Central memory CD8-positive, alpha-beta T cell (primary cell): ENCODE data around the gene NPW.
"Not testable (repeated sequence)": the region's sequence is repeated elsewhere in the genome, so short reads cannot be mapped to it uniquely, and the experiment has no call there.

Experiments
- ATAC-seq: fragments of 150-1000 bp; cut with Tn5 transposase; replicated peaks from 2 replicates; pipeline ENCODE4 v1.10.0; 2022; ENCODE audit warnings: mild to moderate bottlenecking, moderate FRiP score, moderate number of reproducible peaks; ENCODE audit not compliant: poor library complexity, severe bottlenecking; ENCODE audit errors: extremely low read depth
- DNase-seq, 2 donors: peaks; one replicate each; pipeline ENCODE4 v3.0.0; 2021; ENCODE audit warnings: low spot score in 2 of 2
- H3K27ac Mint-ChIP-seq: one replicate; pipeline ENCODE4 v1.8.0; 2022; ENCODE audit warnings: low read depth, mild to moderate bottlenecking, moderate library complexity, mixed read lengths
- H3K27me3 Mint-ChIP-seq: one replicate; pipeline ENCODE4 v1.8.0; 2022; ENCODE audit warnings: mixed read lengths
- H3K36me3 Mint-ChIP-seq: one replicate; pipeline ENCODE4 v1.8.0; 2022; ENCODE audit warnings: mild to moderate bottlenecking, moderate library complexity, mixed read lengths; ENCODE audit not compliant: insufficient read depth
- H3K4me1 Mint-ChIP-seq: one replicate; pipeline ENCODE4 v1.8.0; 2022; ENCODE audit warnings: mixed read lengths
- H3K4me3 Mint-ChIP-seq: one replicate; pipeline ENCODE4 v1.8.0; 2022; ENCODE audit warnings: mild to moderate bottlenecking, moderate library complexity, mixed read lengths
- H3K9me3 Mint-ChIP-seq: one replicate; pipeline ENCODE4 v1.8.0; 2022; ENCODE audit warnings: mixed read lengths

NPW gene

DNA sequence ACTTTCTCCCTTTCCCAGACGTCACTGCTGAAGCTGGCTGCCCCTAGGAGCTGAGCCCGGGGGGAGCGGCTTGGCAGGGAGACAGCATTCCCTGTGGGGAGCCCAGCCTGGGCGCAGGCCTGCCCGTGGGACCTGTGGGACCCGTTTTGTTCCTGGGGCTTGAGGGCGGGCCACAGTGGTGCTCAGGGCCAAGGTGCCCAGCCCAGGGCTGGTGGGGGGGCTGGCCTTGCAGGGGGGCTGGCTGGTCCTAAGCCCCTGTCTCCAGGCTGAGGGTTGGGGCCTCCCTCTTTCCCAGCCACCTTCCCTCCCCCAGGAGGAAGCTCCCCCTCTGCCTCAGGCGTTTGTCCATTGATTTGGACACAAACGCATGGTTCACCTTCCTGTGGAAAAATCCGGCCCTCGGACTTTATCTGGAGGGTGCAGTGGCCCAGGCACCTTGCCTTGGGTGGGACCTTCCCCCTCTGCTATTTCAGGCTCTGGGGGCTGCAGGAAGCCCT is 11.5 kb downstream of the NPW start:
- H3K36me3 Mint-ChIP-seq, result no peaks in the 10 kb centered on the region
- H3K4me1 Mint-ChIP-seq, result no peaks in the 10 kb centered on the region
- H3K9me3 Mint-ChIP-seq, result no peaks in the 10 kb centered on the region
- no peak overlapping the region for H3K4me3 Mint-ChIP-seq
- DNase-seq (no peak), ATAC-seq (no peak)
- H3K27me3 Mint-ChIP-seq, result no peaks in the 10 kb centered on the region
- H3K27ac Mint-ChIP-seq, result no peak overlapping the region

DNA sequence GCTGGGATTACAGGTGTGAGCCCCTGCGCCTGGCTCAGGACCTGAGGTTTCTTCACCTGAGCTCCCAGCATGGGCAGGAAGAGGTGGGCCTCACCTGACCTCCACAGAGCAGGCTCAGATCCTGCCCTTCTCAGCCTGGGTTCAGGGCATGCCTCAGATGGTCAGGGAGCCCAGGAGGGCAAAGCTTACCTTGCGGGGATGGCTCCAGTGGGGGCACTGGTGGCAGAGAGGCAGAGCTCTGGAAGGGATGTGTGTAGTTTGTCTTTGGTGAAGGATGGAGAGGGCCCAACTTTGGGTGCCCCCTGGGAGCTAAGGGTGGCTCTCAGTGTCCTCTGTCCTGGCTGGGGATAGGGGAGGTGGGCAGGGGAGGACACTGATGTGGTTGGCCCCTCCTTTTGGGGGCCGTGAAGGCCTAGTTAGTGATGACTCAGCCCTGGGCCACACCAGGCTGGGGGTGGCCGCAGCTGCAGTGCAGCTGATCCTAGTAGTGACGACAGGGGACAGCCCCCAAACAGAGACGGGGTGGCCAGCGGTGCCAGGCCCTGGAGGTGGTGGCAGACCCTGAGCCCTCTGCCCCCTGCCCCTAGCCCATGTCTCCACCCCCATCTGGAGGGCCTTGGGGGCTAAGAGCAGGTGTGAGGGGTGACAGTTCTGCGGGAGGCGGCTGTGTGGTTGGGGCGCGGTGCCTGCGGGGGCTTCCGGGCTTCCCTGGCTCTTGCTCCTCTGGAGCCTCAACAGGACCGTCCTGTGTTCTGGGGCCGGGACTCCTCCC is 12.9 kb downstream of the NPW start:
- no peak overlapping the region for H3K27ac Mint-ChIP-seq
- H3K27me3 Mint-ChIP-seq, result no peaks in the 10 kb centered on the region
- H3K9me3 Mint-ChIP-seq, result no peaks in the 10 kb centered on the region
- ATAC-seq (no peak), DNase-seq (no peak)
- no peak overlapping the region for H3K4me3 Mint-ChIP-seq
- H3K36me3 Mint-ChIP-seq, result no peaks in the 10 kb centered on the region
- no peaks in the 10 kb centered on the region for H3K4me1 Mint-ChIP-seq

DNA sequence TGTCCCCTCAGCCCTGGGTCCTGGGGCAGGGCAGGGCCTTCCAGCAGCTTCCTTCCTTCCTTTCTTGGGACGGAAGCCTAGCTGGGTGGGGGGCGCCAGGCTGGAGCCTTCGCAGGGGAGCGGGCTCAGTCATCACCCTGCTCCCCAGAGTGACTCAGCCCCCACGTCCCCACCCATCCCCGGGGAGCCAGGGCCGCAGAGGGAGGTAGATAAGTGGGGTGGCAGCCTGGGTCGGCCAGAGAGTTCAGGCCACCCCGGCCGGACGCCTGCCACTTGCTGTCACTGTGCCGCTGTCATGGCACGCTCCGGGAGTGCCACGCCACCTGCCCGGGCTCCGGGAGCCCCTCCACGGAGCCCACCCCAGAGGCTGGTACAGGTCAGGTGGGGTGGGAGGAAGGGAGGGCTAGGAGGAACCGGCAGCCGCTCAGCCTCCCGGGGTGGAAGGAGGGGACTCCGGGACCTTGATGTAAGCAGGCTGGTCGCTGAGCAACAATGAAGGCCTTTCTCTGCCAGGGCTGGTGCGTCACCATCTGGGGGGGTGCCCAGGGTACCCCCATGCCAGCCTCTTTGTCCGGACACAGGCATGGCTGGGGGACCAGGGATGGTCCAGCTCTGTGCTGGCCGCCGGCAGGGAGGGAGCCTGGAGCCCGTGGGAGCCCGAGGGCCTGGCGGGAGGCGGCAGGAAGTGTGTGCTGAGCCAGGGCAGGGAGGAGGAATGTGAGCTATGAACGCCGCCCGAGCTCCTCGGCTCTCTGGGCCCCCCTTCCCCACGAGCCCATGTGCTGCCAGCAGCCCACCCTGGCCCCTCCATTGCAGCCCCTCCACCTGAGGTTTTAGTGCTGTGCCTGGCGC is 13.7 kb downstream of the NPW start:
- no peak for ATAC-seq
- H3K36me3 Mint-ChIP-seq, result no peaks in the 10 kb centered on the region
- H3K4me1 Mint-ChIP-seq, result no peaks in the 10 kb centered on the region

DNA sequence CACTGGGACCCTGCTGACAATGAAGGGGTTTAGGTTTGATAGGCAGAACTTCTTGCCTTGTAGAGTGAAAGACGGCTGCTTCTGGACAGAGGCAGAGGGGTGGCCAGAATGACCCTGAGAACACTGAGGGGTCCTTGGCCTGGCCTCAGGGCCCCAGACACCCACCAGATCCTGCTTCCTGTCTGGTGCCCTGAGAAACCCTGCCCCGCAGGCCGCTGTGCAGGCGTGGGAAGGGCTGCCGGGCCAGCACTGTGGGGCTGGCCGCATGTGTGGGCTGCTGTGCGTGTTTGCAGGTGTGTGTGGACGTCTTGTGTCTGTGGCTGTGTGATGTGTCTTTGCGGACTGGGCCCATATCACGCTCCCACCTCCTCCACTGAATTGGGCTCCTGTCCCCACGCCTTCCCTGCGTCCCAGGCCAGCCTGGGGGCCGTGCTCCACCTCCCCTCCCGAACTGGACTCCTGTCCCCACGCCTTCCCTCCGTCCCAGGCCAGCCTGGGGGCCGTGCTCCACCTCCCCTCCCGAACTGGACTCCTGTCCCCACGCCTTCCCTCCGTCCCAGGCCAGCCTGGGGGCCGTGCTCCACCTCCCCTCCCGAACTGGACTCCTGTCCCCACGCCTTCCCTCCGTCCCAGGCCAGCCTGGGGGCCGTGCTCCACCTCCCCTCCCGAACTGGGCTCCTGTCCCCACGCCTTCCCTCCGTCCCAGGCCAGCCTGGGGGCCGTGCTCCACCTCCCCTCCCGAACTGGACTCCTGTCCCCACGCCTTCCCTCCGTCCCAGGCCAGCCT is 14.5 kb downstream of the NPW start:
- H3K27ac Mint-ChIP-seq, H3K9me3 Mint-ChIP-seq, ATAC-seq, H3K27me3 Mint-ChIP-seq, DNase-seq, H3K36me3 Mint-ChIP-seq, H3K4me1 Mint-ChIP-seq, H3K4me3 Mint-ChIP-seq: not testable (repeated sequence)

More for the DNA sequence above, 13.7 kb downstream of the NPW start:
- H3K9me3 Mint-ChIP-seq, result no peaks in the 10 kb centered on the region
- DNase-seq, result no peak
- no peak overlapping the region for H3K4me3 Mint-ChIP-seq
- no peak overlapping the region for H3K27ac Mint-ChIP-seq
- no peaks in the 10 kb centered on the region for H3K27me3 Mint-ChIP-seq

DNA sequence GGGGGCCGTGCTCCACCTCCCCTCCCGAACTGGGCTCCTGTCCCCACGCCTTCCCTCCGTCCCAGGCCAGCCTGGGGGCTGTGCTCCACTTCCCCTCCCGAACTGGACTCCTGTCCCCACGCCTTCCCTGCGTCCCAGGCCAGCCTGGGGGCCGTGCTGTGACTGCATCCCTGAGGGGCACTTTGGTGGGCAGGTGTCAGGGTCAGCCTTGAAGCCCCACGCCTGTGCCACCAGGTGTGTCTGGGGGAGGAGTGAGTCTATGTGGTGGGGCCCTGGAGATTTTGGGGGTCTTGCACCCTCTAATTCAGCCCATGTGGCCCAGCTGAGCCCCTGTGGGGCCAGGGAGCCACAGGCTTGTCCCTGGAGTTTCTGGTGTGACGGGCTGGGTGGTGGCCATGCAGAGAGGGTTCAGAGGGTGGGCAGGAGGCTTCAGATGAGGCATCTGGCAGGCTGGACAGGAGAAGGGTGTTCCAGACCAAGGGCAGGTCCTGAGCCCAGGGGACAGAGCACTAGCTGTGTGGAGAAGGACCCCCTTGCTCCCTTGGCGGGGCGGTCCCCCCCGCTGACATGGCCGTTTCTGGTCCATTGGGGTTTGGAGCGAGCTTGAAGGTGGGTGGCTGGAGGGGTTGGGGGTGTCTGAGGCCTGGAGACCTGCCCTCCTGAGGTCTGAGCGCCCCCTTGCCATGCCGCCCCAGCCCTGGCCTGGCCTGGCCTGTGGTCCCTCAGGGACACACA is 15.3 kb downstream of the NPW start:
- Mint-ChIP-seq H3K4me3 (no peak overlapping the region), H3K36me3 (no peaks in the 10 kb centered on the region), H3K27me3 (no peaks in the 10 kb centered on the region), H3K4me1 (no peaks in the 10 kb centered on the region), H3K9me3 (no peaks in the 10 kb centered on the region), H3K27ac (no peak overlapping the region)
- no peak for DNase-seq
- ATAC-seq, result no peak

DNA sequence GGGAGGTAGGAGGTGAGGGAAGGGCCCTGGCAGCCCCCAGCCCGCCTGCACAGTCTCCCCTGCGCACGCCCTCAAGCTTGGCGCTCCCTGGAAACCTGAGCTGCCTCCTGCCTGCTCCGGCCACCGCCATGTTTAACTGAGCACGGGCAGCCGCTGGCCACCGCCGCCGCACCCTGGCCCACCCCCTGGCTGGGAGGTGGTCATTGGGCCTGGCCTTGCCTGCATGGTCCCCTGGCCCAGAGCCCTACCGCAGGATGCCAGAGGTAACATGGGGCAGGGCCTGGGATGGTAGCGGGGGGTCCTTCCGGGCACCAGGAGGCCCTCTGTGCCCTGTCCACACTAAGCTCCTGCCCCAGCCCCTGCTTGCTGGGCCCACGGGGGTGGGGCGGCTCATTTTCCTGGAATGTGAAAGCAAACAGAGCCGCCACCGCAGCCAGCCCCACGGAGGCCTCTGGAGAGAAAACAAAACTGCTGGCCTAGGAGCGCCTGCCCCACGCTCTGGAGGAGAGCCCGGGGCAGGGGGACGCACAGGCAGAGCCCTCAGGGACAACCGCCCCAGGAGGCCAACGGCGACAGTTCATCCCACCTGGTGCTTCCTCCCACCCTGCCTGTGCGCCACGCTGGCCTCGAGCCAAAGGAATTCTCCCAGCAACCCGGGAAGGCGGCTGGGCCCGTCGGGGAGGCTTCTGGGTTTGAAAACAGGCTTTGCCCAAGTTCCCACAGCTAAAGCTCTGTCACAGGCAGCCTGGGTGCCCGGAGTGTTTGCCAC is 16.0 kb downstream of the NPW start:
- Mint-ChIP-seq H3K36me3 (no peaks in the 10 kb centered on the region), H3K9me3 (no peaks in the 10 kb centered on the region), H3K4me1 (no peaks in the 10 kb centered on the region), H3K27me3 (no peaks in the 10 kb centered on the region), H3K4me3 (no peak overlapping the region), H3K27ac (no peak overlapping the region)
- DNase-seq, result no peak
- ATAC-seq, result no peak

DNA sequence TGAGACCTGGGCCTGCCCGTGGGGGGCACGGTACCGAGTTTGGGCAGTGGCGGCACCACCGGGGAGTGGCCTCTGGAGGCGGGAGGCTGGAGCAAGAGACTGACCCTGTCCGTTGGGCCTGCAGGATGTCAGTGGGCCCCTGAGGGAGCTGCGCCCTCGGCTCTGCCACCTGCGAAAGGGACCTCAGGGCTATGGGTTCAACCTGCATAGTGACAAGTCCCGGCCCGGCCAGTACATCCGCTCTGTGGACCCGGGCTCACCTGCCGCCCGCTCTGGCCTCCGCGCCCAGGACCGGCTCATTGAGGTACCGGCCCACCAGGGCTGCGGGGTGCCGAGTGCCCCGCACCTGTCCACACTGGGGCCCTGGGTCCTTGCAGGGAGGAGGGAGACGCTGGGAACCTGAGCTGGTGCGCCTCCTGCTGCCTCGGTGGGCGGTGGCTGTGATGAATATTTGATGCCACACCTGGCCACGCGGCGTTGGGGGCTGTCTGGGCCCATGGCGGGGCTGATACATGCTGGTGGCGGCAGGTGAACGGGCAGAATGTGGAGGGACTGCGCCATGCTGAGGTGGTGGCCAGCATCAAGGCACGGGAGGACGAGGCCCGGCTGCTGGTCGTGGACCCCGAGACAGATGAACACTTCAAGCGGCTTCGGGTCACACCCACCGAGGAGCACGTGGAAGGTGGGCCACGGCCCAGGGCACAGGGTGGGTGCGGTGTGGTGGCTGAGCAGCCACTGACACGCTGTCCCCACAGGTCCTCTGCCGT is 16.8 kb downstream of the NPW start:
- Mint-ChIP-seq H3K27ac (no peak overlapping the region), H3K9me3 (no peaks in the 10 kb centered on the region), H3K36me3 (no peaks in the 10 kb centered on the region), H3K27me3 (no peaks in the 10 kb centered on the region), H3K4me3 (no peak overlapping the region), H3K4me1 (no peaks in the 10 kb centered on the region)
- no peak for ATAC-seq
- no peak for DNase-seq

DNA sequence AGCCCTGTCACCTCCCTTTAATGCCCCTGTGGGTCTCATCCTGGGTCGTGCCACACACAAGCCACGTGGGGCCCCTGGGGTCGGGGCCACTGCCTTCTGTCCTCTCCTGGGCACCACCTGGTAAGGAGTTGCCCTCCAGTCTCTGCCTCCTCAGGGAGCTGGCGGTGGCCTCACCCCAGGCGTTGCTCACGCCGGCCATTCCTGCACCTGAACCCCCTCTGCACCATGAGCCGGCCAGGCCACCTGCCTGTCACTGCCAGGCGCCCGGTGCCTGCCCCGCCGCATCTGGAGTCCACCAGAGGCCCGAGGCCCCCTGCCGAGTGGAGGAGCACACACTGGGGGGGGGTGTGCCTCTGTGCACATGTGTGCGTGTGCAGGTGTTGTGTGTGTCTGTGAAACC is 17.5 kb downstream of the NPW start:
- ATAC-seq, result no peak
- no peak for DNase-seq
- H3K27me3 Mint-ChIP-seq, result no peaks in the 10 kb centered on the region
- H3K4me3 Mint-ChIP-seq, result no peak overlapping the region
- no peak overlapping the region for H3K27ac Mint-ChIP-seq
- H3K9me3 Mint-ChIP-seq, result no peaks in the 10 kb centered on the region
- no peaks in the 10 kb centered on the region for H3K4me1 Mint-ChIP-seq
- no peaks in the 10 kb centered on the region for H3K36me3 Mint-ChIP-seq

DNA sequence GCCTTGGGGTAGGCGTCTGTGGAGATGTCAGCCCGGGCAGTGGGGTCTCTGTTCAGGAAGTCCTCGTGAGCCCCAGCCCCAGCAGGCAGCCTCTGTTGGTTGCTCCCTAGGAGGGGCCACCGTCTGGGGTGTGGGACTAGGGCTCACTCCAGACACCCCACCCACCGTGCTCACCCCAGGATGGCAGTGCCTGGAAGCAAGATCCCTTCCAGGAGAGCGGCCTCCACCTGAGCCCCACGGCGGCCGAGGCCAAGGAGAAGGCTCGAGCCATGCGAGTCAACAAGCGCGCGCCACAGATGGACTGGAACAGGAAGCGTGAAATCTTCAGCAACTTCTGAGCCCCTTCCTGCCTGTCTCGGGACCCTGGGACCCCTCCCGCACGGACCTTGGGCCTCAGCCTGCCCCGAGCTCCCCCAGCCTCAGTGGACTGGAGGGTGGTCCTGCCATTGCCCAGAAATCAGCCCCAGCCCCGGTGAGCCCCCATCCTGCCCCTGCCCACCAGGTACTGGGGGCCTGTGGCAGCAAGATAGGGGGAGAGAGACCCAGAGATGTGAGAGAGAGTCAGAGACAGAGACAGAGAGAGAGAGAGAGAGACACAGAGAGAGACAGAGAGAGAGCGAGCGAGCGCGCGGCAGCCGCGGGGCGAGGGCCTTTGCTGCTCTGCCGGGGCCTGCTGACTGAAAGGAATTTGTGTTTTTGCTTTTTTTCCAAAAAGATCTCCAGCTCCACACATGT is 18.2 kb downstream of the NPW start:
- Mint-ChIP-seq H3K27ac (no peak overlapping the region), H3K36me3 (no peaks in the 10 kb centered on the region), H3K4me1 (no peaks in the 10 kb centered on the region), H3K4me3 (no peak overlapping the region), H3K9me3 (no peaks in the 10 kb centered on the region), H3K27me3 (no peaks in the 10 kb centered on the region)
- DNase-seq (no peak), ATAC-seq (no peak)

DNA sequence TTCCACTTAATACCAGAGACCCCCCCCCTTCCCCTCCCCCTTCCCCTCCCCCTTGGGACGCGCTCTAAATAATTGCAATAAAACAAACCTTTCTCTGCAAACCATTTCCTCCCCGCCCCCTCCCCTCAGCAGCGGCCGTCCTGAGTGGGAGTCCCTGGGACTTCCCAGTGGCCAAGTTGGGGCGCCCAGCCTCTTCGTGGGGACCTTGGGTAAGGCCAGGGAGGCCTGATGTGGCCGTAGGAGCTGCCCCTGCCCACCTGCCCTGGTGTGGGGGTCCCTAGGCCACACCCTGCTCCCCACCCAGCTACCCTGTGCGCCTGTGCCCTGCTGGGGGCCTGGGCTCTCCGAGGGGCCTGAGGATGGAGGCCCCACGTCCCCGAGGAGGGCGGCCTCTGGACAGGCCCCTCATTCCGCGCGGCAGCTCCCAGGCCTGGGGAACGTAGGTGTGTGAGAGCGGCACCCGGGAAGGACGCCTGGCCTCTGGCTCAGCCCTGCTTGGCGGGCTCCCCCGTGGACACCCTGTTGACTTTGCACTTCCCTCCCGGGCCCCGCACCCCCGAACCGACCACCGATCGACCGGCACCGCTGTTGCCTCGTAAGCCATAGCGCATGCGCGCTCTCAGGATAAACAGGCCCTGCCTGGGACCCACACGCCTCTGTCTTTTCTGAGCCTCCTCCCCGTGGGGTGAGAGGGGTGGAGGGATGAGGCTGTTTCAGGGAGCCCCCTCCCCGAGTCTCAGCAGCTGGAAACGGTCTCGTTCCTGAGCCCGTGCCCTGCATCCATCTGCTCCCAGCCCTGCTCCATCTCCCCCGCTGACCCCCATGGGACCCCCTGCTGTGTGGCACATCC is 19.0 kb downstream of the NPW start:
- DNase-seq (no peak), ATAC-seq (no peak)
- Mint-ChIP-seq H3K36me3 (no peaks in the 10 kb centered on the region), H3K27ac (no peak overlapping the region), H3K27me3 (no peaks in the 10 kb centered on the region), H3K4me1 (no peaks in the 10 kb centered on the region), H3K4me3 (no peak overlapping the region), H3K9me3 (no peaks in the 10 kb centered on the region)
